Kasumi-1 (cell line): Measurements from ENCODE around the gene RAET1L.
"Not testable (repeated sequence)": the region's sequence is repeated elsewhere in the genome, so short reads cannot be mapped to it uniquely, and the experiment has no call there.

Experiments used
- DNase-seq, 2 experiments: peaks; one replicate each; lab custom pipeline; 2025; lab: John Stamatoyannopoulos, UW

The RAET1L gene

GRCh38 chr6:150016324-150017185 is 8.8 kb downstream of the RAET1L start:
- peak; percentile 56 to 61 for DNase-seq

- not testable (repeated sequence) for DNase-seq
These were observed 9.9 kb downstream of the RAET1L start for GRCh38 chr6:150015281-150016001.

GRCh38 chr6:150014623-150015280 is 10.6 kb downstream of the RAET1L start:
- DNase-seq: not testable (repeated sequence)

GRCh38 chr6:150013785-150014622 is 11.3 kb downstream of the RAET1L start:
- not testable (repeated sequence) for DNase-seq

- not testable (repeated sequence) for DNase-seq
These were observed 12.2 kb downstream of the RAET1L start for GRCh38 chr6:150012846-150013784.

GRCh38 chr6:150008588-150008987 is 16.7 kb downstream of the RAET1L start:
- DNase-seq: no peak

GRCh38 chr6:150006961-150007464 is 18.3 kb downstream of the RAET1L start:
- peak; percentile 24 to 40 for DNase-seq

GRCh38 chr6:150005761-150006651 is 19.3 kb downstream of the RAET1L start:
- DNase-seq: no peak

GRCh38 chr6:150004783-150005717 is 20.3 kb downstream of the RAET1L start:
- peak; percentile 86 to 87 for DNase-seq

GRCh38 chr6:150004101-150004782 is 21.1 kb downstream of the RAET1L start:
- DNase-seq: no peak

GRCh38 chr6:150003599-150003998 is 21.7 kb downstream of the RAET1L start:
- not testable (repeated sequence) for DNase-seq

GRCh38 chr6:150002710-150003109 is 22.6 kb downstream of the RAET1L start:
- no peak for DNase-seq

- DNase-seq: no peak
These were observed 23.9 kb downstream of the RAET1L start for GRCh38 chr6:150001295-150002008.

GRCh38 chr6:149999636-150000035 is 25.7 kb downstream of the RAET1L start:
- DNase-seq: no peak

GRCh38 chr6:149995971-149996370 is 29.4 kb downstream of the RAET1L start:
- DNase-seq: no peak

GRCh38 chr6:149995235-149995750 is 30.0 kb downstream of the RAET1L start:
- no peak for DNase-seq

- no peak for DNase-seq
These were observed 33.5 kb downstream of the RAET1L start for GRCh38 chr6:149991838-149992237.
